Ecto neural progenitor cell (in vitro differentiated cells): ENCODE data around the gene KANTR.

ENCODE experiments used
- DNase-seq: peaks from one replicate; pipeline ENCODE4 v3.0.0-alpha.2; 2018; ENCODE audit warnings: low spot score

KANTR gene

DNA sequence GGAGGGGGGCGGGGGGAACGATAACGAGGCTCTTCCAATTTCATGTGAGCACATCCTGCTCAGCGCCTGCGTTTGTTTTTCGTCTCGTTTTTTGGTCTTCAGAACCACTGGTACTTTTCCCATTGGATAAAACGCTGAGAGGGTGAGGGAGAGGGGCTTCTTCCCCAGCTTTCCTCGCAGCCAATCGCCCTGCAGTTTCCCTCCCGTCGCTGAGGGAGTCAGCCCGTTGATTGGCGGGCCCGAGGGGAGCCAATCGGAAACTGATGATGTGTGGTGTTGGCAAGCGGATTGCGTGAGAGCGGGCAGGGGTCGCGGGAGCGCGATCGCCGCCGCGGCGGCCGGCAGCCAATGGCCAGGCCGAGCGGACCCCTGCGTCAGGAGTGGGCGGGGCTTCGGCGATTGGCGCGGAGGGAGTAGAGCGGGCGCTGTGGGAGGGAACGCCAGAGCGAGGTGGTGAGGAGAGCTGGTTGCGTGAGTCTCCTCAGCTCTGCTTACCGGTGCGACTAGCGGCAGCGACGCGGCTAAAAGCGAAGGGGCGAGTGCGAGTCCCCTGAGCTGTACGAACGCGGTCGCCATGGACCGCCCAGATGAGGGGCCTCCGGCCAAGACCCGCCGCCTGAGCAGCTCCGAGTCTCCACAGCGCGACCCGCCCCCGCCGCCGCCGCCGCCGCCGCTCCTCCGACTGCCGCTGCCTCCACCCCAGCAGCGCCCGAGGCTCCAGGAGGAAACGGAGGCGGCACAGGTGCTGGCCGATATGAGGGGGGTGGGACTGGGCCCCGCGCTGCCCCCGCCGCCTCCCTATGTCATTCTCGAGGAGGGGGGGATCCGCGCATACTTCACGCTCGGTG, 11.8 kb upstream of the KANTR start, which contains the start of gene TSPYL2:
Gene TSPYL2, plus strand, starts transcription at position 443 of the 848 bp plus-strand sequence. Its CDS starts 132 bp downstream, at position 575.
- DNase-seq, result peak; percentile 94

DNA sequence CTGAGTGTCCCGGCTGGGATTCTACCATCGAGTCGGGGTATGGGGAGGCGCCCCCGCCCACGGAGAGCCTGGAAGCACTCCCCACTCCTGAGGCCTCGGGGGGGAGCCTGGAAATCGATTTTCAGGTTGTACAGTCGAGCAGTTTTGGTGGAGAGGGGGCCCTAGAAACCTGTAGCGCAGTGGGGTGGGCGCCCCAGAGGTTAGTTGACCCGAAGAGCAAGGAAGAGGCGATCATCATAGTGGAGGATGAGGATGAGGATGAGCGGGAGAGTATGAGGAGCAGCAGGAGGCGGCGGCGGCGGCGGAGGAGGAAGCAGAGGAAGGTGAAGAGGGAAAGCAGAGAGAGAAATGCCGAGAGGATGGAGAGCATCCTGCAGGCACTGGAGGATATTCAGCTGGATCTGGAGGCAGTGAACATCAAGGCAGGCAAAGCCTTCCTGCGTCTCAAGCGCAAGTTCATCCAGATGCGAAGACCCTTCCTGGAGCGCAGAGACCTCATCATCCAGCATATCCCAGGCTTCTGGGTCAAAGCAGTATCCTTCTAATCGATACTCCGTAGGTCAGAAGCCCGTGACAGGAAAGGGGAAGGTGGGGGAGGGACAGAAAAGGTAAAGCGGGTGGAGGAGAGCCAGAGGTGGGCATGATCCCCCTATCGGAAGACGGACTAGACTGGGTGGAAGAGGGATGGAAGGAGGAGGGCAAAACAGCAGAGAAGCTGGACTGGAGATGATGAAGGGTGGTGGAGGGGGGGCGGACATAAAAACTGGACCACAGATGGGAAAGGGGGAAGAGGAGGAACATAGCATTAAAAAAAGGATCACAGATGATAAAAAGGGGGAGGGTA, 10.9 kb upstream of the KANTR start:
- no peak for DNase-seq

DNA sequence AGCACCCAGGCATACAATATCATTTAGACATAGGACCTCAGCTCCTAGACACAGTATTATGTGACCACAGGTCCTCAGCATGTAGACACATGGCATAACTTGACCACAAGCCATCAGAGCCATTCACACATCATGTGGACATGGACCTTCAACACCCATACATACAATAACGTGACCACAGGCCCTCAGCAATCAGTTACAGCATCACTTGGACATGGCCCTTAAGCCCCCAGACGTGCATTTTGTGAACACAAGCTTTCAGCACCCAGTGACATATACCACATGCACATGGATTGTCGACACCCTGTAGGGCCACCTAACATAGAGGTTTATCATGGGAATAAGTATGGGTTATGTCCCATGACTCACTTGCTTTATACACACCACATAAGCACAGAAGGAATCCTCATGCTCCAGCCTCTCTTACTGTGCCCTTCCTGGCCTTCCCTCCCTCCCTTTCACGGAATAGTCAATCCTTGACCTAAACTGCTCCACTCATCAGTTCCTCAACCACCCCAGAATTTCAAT, 9.8 kb upstream of the KANTR start:
- DNase-seq, result no peak

DNA sequence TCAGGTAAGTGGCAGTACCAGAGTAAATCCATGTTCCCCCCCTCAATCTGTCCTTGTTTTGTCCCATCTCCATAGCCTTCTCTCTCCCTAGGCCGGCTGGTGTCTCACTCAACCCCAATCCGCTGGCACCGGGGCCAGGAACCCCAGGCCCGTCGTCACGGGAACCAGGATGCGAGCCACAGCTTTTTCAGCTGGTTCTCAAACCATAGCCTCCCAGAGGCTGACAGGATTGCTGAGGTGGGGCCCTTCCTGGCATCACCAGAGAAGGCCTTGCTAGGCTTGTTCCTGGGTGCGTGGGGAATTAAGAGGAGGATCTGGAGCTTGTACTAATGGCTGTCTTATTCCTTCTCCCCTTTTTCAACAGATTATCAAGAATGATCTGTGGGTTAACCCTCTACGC, 9.1 kb upstream of the KANTR start:
- DNase-seq, result no peak

DNA sequence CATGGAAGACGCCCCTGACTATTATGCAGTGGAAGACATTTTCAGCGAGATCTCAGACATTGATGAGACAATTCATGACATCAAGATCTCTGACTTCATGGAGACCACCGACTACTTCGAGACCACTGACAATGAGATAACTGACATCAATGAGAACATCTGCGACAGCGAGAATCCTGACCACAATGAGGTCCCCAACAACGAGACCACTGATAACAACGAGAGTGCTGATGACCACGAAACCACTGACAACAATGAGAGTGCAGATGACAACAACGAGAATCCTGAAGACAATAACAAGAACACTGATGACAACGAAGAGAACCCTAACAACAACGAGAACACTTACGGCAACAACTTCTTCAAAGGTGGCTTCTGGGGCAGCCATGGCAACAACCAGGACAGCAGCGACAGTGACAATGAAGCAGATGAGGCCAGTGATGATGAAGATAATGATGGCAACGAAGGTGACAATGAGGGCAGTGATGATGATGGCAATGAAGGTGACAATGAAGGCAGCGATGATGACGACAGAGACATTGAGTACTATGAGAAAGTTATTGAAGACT, 8.2 kb upstream of the KANTR start:
- no peak for DNase-seq

DNA sequence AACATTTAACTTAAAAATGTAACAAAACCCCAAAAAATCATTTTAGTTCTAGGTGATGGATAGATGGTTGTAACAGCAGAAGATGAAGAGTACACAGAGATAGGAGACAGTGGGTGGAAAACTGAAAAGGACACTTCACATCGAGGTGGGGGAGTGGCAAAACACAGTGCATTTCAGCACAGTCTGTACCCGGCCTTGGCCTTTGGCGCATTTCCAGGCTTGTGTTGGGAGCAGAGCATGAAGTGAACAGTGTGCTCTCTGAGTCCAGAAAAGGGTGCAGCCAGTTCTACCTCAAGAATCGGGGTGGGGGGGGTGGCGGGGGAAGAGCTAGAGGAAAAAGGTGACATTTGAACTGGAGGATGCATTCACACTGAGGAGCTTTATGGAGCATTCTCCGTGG, 7.5 kb upstream of the KANTR start:
- DNase-seq, result no peak

DNA sequence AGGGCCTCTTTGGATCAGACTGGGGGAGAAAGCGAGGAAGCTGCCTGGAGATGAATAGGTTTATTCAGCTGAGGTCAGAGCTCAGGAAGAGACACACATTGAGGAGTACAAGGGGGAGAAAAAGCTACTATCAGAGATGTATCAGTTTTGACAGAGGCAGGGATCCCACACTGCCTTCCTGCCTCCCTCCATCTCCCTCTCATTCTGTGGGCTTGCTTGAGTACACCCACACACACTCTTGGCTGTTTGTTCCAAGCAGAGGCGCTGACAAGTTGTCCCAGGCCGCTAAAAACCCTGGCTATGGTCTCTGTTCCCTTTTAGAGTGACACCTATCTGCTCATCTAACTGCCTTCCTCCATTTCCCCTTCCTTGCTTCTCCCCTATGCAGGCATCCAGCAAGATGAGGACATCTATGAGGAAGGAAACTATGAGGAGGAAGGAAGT, 6.5 kb upstream of the KANTR start:
- no peak for DNase-seq

DNA sequence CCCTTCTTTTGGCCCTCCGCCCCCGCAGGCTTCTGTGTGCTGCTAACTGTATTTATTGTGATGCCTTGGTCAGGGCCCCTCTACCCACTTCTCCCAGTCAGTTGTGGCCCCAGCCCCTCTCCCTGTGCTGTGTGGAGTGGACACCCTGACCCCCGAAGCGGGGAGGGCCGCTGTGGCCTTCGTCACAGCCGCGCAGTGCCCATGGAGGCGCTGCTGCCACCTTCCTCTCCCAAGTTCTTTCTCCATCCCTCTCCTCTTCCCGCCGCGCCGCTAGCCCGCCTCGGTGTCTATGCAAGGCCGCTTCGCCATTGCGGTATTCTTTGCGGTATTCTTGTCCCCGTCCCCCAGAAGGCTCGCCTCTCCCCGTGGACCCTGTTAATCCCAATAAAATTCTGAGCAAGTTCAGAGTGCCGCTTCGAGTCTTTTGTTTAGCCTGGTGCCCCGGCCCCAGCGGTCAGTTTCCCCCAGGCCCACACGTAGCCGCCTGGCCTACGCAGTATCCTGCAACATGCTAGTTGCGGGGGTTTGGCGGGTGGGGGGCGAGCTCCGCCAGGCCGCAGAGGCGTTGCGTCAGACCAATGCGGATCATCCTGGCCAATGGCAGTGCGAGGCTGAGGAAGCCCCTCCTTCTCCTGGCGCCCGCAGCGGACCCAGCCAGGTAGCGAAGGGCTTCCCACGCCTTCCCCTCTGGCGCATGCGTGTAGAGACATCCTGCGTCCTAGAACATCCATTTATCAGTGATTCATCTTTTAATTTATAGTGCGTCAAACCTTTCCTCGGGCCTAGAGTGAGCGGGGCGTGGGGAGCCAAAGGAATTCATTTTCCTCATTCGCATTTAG, 5.6 kb upstream of the KANTR start:
- peak; percentile 83 for DNase-seq

DNA sequence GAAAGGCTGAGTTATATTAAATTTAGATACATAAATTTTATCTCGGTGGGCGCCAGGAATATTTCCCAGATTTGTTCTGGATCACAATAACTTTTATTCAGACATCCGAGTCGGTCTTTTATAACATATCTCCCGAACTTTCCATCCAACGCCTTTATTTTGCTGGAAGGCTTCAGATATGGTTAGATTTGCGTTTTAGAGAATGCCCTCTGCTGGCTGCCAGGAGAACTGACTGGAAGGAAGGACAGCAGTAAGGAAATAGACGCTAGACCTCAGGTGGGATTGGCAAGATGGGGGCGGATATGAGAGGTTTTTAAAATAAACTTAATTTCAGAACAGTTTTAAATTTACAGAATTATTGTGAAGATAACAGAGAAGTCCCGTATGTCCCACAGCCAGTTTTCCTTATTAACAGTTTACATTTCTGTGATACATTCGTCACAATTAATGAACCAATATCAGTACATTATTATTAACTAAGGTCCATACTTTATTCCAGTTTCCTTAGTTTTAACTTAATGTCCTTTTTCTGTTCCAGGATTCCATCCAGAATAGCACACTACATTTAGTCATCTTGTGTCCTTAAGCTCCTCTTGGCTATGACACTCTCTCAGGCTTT, 4.6 kb upstream of the KANTR start:
- no peak for DNase-seq

DNA sequence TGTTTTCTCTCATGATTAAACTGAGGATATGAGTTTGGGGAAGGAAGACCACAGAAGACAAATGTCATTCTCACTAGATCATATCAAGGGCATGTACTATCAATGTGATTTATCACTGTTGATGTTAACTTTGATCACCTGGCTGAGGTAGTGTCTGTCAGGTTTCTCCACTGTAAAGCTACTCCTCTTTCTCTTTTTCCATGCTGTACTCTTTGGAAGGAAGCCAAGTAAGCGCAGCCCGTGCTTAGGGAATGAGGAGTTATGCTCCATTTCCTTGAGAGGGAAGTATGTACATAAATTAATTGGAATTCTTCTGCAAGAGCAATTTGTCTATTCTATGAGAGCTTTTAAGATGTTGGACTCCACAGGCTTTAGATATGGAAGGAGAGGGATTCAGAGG, 4.0 kb upstream of the KANTR start:
- DNase-seq, result no peak

DNA sequence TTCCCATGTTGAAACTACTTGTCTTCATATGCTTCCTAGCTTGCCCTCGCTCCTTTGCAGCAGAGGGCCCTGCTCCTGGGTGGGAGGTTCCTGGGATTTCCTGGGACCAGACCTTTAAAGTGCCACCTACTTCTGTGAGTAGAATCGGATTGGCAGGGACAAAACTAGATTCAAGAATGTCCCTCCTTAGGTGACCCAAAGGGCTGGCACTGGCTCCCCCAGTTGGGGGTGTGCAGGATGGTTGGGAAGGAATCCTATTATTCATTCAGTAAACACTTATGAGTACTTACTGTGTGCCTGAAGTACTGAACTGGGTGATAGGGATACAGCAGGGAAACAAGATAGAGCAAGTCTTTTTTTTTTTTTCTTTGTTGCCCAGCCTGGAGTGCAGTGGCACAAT, 2.6 kb upstream of the KANTR start:
- no peak for DNase-seq

DNA sequence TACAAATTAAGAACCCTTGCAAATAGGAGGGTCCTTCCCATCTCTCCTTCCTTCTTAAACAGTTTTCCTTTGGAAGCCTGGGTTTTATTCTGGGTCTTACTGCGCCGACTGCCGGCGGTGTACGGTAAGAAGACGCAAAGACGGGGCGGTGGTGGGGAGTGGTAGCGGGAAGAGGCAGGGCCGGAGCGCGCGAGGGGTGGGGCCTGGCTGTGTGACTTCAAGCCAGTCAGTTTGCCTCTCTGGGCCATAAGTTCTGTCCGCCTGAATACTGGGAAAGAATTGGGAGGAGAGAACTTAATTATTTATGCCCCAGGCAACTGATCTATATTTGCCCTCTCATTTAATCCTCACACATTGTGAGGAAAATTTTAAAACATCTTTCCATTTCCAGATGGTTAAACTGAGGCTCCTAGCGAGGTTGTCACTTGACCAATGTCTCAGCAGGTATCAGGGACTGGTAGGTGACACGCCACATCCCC, 726 bp upstream of the KANTR start:
- peak; percentile 75 for DNase-seq

DNA sequence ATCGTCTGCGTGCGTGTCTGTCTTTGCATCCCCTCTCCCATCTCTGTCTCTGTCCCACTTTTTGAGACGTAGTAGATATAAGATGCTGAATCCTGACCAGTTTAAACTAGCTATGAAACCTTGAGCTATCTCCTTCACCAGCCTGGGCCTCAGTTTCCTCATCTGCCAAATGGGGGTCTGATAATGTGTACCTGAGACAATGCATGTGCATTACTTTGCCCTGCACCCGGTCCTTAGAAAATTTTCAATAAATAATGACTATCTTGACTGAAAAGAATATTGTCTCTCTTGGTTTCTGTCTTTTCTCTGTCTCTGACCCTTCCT, 602 bp downstream of the KANTR start:
- no peak for DNase-seq

DNA sequence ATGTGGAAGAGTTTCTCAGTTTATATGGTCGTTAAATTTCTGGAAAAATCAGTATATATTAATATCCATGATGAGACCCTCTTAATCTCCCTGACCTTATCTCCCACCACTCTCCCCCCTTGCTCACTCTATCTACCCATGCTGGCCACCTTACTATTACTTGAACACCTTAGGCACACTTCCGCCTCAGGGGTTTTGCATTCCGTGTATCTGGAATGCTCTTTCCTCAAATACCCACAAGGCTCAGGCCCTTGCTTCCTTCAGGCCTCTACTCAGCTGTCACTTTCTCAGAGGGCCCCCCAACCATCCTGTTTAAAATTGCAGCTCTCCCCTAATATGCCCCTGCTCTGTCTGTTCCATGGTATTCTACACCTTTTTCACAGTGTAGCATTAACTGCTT, 1.9 kb downstream of the KANTR start:
- no peak for DNase-seq

DNA sequence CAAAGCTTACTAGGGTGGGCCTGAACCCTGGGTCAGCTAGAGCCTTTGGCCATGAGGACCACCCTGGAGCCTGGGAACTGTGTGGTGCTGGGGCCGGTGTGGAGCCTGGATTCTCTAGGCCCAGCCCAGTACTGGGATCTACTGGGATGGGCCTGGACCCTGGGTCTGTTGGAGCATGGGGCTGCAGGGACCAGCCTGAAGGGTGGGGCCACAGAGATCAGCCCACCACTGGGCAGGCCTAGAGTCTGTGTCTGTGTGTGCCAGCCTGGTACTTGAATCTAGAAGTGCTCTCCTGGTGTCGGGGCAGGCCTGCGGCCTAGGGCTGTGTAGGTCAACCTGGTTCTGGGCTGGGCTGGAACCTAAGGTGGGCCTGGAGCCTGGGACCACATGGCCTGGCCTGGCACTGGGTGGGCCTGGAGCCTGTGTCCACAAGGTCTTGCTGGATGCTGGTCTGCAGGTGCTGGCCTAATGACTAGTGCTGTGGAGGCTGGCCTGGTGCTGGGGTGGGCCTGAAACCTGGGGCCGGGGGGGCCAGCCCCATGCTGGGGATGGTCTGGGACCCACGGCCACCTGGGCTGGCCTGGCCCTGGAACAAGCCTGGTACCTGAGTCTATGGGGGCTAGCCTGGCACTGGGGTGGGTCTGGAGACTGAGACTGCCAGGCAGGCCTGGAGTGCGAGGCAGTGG, 21.1 kb downstream of the KANTR start:
- DNase-seq, result no peak

DNA sequence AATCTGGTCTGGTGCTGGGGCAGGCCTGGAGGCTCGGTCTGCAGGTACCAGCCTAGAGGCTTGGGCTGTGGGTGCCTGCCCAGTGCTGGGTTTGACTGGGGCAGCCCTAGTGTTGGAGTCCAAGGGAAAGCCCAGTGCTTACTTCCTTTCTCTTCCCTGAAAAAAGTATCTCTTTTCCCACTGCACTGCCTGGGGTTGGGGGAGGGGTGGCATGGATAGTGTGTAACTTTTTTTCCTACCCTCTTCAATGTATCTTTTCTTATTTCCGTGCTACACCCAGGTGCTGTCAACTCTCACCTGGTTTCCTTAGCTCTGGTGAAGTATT, 21.6 kb downstream of the KANTR start:
- no peak for DNase-seq

DNA sequence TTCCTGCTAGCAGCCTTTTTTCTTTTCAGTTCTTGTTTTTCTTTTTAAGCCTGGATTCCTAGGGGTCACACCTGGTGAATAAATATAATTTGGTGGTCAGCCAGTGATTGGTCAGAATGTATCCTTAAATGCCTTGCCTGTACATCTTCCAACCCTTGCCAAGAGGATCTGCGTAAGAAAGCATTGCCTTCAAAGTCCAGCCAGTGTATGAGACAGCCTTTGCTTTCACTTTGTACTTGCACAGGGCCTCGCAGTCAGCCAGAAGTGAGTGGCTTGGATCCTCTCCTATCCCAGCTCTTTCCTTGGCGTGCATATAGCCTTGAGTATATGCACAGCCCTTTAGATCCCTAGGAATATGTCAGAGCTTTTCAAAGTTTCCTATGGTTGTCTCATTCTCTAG, 22.2 kb downstream of the KANTR start:
- DNase-seq, result no peak

DNA sequence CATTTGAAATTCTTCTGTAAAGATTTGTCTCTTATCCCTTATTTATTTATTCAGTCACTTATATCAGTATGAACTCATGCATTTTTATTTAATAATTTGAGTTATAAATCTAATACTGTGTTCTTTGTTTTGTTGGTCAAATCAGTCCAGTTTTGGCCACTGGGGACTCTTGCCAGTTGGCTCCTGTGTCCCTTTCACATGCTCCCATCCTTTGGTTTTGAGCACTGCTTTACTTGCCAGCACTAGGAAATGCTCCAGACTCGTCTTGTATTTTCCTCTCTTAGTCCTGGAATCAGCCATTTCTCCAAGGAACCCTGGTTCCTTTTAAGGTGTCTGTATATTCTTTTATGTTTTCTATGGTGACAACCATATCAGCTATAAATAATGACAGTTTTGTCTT, 28.1 kb downstream of the KANTR start:
- DNase-seq, result no peak

DNA sequence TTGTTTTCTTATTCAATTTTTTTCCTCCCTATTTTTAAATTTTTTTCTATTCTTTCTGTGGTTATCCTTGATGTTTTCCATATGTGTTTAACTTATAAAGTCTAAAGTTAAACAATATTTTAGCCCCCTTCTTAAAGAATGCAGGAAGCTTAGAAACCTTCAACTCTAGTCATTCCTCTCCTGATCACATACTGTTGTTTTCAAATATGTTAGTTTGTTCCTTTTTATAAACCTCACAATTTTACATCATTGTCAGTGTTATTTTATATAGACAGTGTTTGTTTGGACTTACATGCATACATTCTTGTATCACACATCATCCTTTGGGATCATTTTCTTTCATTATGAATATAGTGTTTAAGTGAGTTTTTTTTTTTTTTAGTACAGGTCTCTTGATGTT, 31.6 kb downstream of the KANTR start:
- no peak for DNase-seq

DNA sequence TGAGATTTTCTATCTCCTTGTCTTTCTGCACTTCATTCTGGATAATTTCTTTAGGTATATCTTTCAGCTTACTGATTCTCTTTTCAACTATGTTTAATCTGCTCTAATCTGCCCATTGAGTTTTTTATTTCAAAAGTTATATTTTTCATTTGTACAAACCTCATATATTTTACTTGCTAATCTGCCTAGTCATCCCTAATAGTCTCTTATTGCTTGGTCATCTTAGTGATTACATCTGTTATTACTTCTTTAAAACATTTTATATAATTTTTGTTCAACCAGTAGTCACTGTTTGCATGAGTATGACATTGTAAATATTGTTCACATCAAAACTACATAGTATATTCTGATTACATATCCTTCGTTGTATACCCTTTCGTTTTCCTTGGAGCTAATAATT, 32.4 kb downstream of the KANTR start:
- DNase-seq, result no peak
